Right renal pelvis (tissue), 4 donors: ENCODE results near the gene SLX4IP. TPM values are rescaled to one million over a fixed set of nuclear protein-coding genes. Genes with fewer than 3 reads are reported as not detected.

Experiments
- DNase-seq, 4 donors: peaks; one replicate each; pipeline ENCODE4 v3.0.0-alpha.2; 2013; ENCODE audit warnings: low read depth in 4 of 4, low spot score in 3 of 4, missing footprints in 1 of 4
- polyA plus RNA-seq, 4 donors: library from polyadenylated mRNA; unstranded; fragments of 120-200 nt; gene quantifications; one replicate each; pipeline ENCODE4 v1.2.1, GENCODE V29; 2013; ENCODE audit not compliant: insufficient read length in 4 of 4

SLX4IP gene
- polyA plus RNA-seq, 4 donors = 6.8 to 9.5 (median 7.2) TPM

- no peak for DNase-seq
Measured at GRCh38 chr20:10490706-10491105, 55.6 kb downstream of the SLX4IP start.

DNA sequence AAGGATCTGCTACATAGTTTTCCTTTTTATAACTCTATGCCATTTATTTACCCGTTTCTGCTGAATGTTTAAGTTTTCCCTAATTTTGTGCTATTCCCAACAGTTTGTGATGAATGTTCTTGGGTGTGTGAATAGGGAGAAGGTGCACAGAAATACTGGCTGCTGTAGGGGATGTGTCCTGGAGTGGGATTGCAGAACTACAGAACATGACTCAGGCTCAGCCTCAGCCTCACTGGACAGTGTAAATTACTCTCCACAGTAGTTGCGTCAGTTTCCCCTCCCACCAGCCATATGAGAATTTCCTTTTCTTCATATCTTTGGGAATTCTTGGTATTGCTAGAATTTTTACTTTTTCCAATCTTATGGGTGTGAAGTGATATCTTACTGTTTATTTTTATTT lies 57.0 kb downstream of the SLX4IP start:
- no peak for DNase-seq

GRCh38 chr20:10492844-10493243 lies 57.7 kb downstream of the SLX4IP start:
- DNase-seq = no peak

DNA sequence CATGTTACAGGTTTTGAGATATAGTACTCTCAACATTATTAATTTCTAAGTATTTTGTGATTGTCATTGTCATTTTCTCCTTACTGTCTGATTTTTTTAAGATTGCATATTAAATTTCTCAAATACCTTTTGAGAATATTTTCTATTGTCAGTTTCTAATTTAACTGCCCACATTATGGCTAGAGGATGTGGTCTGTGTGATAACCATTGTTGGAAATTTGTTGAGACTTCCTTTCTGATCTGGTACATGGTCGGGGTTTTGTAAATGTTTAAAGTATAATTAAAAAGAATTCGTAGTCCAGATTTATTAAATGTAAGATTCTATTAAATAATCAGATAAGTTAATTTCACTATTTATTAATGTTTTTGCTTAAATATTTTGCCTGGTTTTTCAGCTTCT lies 60.1 kb downstream of the SLX4IP start:
- no peak for DNase-seq

- no peak for DNase-seq
Measured at GRCh38 chr20:10496465-10496864, 61.4 kb downstream of the SLX4IP start.

DNA sequence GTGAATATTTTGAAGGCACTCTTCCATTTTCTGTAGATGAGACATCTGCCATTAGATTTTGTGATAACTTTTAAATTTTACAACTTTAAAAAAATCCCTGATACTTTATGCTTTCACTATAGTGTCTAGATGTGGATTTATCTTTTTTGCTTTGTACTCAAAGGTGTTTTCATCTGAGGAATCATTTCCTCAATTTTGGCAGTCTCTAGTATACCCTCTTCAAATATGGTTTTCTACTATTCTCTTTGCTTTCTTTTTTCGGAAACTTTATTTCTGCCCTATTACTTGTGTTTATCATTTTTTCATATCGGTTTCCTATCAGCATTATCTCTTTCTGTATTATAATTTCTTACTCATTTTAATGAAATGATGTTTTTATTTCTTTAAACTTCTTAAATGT lies 62.2 kb downstream of the SLX4IP start:
- DNase-seq = no peak

GRCh38 chr20:10497791-10498190 lies 62.7 kb downstream of the SLX4IP start:
- no peak for DNase-seq

DNA sequence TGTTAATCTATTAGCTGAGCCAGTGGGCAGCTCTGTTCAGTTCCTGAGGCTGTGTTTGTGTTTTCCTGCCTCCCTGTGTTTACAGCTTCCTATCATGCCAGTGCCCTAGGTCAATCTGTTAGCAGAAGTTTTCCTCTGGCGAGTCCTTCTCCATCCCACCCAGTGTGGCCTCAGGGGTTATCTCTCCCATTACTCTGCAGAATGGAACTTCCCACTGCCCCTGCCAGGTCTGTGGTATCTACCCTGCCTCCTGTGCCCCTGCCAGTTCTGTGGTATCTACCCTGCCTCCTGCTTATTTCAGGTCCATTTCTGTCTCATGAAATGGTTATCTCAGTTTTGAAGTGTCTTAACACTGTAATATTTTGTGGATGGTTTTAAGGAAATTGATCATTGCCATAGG lies 63.1 kb downstream of the SLX4IP start:
- no peak for DNase-seq

DNA sequence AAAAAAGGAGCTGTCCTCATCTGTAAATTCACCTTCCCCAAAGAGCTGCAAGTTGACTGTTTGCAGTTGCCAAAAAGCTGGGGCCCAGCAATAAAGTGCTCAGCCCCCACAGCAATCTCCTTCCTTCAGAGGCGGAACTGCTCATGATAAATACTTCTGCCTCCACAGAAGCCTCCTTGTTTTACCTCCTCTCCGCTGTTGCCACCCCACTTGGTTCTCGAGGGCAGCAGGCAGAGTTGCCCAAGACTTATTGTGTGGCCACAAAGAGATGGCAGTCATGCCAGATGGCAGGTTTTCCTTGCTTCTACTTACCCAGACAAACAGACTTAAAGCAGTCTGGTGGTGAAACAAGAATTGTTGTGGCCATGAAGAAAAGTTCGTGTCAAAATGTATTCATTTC lies 66.3 kb downstream of the SLX4IP start:
- DNase-seq = no peak

GRCh38 chr20:10502098-10502526 lies 67.0 kb downstream of the SLX4IP start:
- no peak for DNase-seq

DNA sequence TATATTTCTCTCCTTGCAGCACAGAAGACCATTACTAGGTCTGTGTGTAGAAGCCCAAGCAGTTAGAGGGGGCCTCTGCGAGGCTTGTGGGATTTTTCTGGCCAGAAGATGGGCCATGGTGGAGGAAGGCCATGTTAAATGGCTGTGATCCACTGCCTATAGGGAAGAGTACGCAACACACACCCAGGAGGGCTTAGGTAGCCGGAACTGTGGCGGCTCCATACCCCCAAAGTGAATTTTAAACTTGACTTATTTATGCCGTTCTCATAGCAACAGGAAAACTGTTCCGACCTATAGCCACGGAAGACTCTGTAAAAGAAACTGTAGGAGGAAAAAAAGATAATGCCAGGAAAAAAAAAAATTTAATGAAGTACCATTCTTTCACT lies 69.5 kb downstream of the SLX4IP start:
- DNase-seq = no peak

DNA sequence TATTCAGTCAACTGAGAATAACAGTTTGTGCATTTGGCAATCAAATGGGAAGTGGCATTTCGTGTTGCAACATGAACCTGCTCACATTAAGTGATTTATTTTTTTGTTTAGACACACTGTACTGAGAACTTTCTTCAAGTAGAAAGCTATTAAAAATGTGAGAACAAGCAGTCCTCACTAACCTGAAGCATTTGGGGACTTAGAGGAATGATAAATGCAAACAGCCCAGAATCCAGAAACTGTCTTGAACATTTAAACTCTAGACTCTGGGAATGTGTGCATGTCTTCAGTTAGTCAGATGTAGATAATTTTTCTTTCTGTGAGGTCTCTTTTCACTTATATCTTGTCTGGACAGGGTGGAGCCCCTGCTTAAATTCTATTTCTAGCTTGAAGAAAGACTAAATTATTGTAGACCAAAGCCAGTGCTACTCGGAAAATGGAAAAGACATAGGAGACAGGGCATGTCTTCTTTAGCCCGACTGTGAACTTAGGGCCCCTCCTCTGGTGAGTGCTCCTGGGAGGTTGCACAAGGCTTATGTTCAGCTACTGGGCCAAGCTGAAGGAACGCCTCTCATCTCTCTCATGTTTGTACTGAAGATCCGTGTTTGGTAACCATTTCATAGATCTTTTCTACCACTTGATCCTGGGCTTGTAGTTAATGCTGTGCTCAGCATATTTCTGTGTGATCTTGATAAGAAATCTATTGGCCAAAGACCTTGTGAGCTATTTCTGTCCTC lies 70.1 kb downstream of the SLX4IP start:
- no peak for DNase-seq

- no peak for DNase-seq
Measured at GRCh38 chr20:10505827-10506226, 70.7 kb downstream of the SLX4IP start.

- no peak for DNase-seq
Measured at GRCh38 chr20:10507052-10507451, 71.9 kb downstream of the SLX4IP start.

- DNase-seq = no peak
Measured at GRCh38 chr20:10508060-10508459, 73.0 kb downstream of the SLX4IP start.

DNA sequence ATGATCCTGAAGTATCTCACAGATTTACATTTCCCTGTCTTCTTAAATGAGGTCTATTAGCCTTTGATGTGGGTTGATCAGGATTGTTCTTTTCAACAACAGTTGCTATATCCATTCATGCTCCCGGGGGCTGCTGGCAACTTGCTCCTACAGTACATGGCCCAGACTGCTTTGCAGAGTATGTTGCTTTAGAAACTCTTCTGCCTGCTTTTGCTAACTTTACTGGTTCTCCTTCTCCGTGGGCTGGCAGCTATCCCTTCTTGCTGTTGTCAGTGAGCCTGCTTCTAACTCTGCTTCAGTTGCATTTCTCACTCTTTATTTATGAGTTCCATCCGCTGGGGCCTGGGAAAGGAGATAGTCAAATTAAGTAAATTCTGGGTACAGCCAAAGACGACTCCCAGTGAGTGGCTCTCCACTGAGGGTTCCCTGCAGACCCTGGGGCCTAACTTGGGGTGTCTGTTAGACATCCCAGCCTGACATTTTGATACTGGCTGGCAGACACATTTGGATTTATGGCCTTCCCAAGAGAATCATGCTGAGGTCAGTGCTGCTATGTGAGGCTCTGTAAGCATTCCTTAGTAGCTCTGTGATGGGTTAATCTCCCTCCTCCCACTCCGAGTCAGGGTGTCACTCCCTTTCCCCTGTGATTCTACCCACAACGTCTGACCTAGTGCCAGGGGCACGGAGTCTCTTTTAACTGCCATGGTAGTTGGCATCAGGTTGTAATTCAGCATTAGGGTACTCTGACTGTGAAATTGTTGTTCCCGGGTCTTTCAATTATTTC lies 73.6 kb downstream of the SLX4IP start:
- peak in 1 of 4 donors; percentile 33 for DNase-seq

- DNase-seq = no peak
Measured at GRCh38 chr20:10509376-10509775, 74.3 kb downstream of the SLX4IP start.

GRCh38 chr20:10510216-10510615 lies 75.1 kb downstream of the SLX4IP start:
- DNase-seq = no peak

DNA sequence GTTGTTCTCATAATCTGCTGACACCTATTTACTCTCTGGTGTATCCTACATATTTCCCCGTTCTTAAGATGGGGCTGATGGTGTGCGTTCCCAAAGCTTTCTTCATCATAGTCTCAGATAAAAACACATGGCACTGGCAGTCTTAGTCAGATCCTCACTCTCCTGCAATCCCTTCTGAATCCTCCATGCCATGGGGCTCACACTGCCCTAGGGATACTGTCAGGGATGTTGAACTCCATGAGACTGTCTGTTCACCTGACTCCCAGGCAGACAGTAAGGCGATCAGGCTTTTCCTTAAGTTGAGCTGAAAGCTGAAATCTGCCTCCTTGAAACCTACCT lies 76.0 kb downstream of the SLX4IP start:
- no peak for DNase-seq

DNA sequence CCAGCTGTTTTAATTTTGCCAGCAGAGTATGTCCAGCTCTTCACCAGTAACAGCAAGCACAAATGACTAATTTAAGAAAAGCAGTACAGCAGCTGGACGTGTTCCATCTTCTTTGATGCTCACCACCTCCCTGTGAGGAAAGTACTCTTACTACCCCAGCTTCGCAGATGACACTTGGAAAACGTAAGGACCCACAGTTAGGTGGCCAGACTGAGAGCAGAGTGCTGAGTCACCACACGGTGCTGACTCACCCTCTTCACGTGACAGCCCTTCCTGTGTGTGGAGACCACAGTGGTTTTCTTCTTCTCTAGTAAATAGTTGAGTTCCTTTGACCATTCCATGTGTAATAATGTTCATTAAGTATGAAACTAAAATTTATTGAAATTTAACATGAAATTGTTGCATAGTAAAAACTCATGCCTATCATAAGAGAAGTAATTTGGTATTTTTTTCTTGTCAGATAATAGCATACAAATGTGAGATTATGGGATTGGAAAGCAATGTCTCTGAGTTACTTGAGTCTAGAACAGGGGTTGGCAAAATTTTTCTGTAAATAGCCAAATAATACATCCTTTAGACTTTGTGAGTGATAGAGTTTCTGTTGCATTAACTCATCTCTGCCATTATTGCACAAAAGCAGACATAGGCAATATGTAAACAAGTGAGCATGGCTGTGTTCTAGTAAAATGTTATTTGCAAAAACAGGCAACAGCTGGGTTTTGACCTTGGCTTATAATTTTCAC lies 76.6 kb downstream of the SLX4IP start:
- DNase-seq = no peak

DNA sequence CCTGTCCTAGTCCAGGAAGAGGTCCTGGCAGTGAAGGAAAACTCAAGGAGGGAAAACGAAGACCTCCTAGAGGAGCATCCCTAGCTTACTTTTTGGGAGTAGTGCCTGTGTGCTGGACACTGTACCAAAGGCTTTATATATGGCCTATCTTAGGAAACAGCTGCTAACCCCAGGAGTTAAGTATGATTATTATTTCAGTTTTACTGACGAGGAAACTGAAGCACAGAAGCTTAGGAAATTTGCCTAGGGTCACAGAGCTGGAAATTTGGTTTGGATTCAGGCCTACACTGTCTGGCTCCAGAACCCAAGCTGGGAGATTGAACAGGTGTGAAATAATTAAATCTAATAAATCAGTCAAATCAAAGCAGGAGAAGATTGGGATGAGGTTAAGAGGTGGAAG lies 78.0 kb downstream of the SLX4IP start:
- no peak for DNase-seq
